HG03066 (cell line): ENCODE results near the gene COG8.

Experiments used
- ATAC-seq: cut with Tn5 transposase; IDR thresholded peaks from one replicate; pipeline ENCODE4 v1.9.1; 2021; ENCODE audit warnings: low read depth; ENCODE audit not compliant: unreplicated experiment

Gene COG8

GRCh38 chr16:69320740-69321073, 18.7 kb downstream of the COG8 start:
- no peak for ATAC-seq

GRCh38 chr16:69319826-69320739, 19.3 kb downstream of the COG8 start:
- ATAC-seq: no peak

GRCh38 chr16:69319381-69319780, 20.0 kb downstream of the COG8 start:
- no peak for ATAC-seq

- no peak for ATAC-seq
Observed at GRCh38 chr16:69318911-69319289, 20.5 kb downstream of the COG8 start.

- ATAC-seq: no peak
Observed at GRCh38 chr16:69318177-69318910, 21.0 kb downstream of the COG8 start.

- no peak for ATAC-seq
Observed at GRCh38 chr16:69316595-69317034, 22.7 kb downstream of the COG8 start.

- ATAC-seq: no peak
Observed at GRCh38 chr16:69315486-69316311, 23.7 kb downstream of the COG8 start.

GRCh38 chr16:69314534-69314933, 24.8 kb downstream of the COG8 start:
- ATAC-seq: no peak

GRCh38 chr16:69313469-69313868, 25.9 kb downstream of the COG8 start:
- ATAC-seq: no peak

- peak; percentile 45 for ATAC-seq
Observed at GRCh38 chr16:69311533-69312387, 27.6 kb downstream of the COG8 start.

- ATAC-seq: peak; percentile 92
Observed at GRCh38 chr16:69310653-69311532, 28.5 kb downstream of the COG8 start, which contains the start of gene VPS4A. Gene VPS4A, plus strand, starts transcription at chr16:69311350. Its CDS starts 162 bp downstream, at chr16:69311512.

- ATAC-seq: no peak
Observed at GRCh38 chr16:69309316-69309715, 30.0 kb downstream of the COG8 start.

GRCh38 chr16:69307856-69308255, 31.5 kb downstream of the COG8 start:
- ATAC-seq: no peak

- ATAC-seq: no peak
Observed at GRCh38 chr16:69307091-69307490, 32.3 kb downstream of the COG8 start.

GRCh38 chr16:69306031-69306430, 33.3 kb downstream of the COG8 start:
- no peak for ATAC-seq

- ATAC-seq: no peak
Observed at GRCh38 chr16:69302301-69302700, 37.1 kb downstream of the COG8 start.

- no peak for ATAC-seq
Observed at GRCh38 chr16:69301861-69302260, 37.5 kb downstream of the COG8 start.

GRCh38 chr16:69301187-69301586, 38.2 kb downstream of the COG8 start:
- no peak for ATAC-seq

GRCh38 chr16:69298261-69298660, 41.1 kb downstream of the COG8 start:
- ATAC-seq: no peak
